GM12892 (cell line): ENCODE data around the gene COX4I1.

Source experiments
- DNase-seq: peaks from one replicate; pipeline ENCODE4 v3.0.0; 2011; ENCODE audit not compliant: insufficient read length
- FAIRE-seq: peaks from 2 replicates; lab custom pipeline; 2011; peaks lifted over from hg19 to GRCh38; lab: Jason Lieb, UNC
- POLR2A ChIP-seq: IDR thresholded peaks from 2 replicates; pipeline ENCODE4 v1.6.1; 2011; ENCODE audit warnings: low read depth, low read length, control low read depth
- POLR2AphosphoS5 ChIP-seq: IDR thresholded peaks from 2 replicates; pipeline ENCODE4 v1.6.1; 2011; ENCODE audit warnings: low read depth, low read length, control low read depth
- TAF1 ChIP-seq: IDR thresholded peaks from 2 replicates; pipeline ENCODE4 v1.6.1; 2011; ENCODE audit warnings: low read depth, mild to moderate bottlenecking, control low read depth, low read length, borderline replicate concordance

The COX4I1 gene

DNA sequence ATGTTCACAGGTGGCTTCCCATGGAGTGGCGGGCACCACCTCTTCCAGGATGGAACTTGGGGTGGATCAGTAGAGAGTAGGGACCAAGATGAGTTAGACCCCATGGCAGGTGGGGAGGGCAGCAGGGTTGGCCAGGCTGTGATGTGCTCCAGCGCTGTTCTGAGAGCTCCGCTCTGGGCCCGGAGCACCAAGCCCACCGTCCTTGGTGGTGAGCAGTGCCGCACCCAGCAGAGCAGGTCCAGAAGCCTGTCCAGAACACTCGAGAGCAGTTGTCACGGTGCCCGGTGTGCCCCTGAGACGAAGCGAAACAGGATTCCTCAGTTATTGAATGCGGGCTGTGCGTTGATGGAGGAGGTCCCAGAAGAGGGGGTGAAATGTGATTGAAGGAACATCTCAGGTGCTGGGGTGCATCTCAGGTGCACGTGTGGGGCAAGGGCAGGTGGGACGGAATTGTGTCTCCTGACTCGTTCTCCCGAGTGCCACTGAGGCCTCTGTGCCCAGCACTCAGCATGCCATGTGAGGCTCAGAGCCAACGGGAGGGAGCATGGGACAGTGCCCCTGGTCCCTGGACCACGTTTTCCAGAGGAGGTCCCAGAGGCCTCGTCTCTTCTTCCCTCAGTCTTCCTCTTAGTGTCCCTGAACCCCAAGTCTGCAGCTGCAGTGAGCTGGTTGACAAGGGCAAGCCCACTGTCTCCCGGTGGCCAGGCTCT is 39.5 kb downstream of the COX4I1 start:
- no peak for DNase-seq
- FAIRE-seq, result no peak
- TF ChIP-seq TAF1 (no peak), POLR2A (no peak), POLR2AphosphoS5 (no peak)

DNA sequence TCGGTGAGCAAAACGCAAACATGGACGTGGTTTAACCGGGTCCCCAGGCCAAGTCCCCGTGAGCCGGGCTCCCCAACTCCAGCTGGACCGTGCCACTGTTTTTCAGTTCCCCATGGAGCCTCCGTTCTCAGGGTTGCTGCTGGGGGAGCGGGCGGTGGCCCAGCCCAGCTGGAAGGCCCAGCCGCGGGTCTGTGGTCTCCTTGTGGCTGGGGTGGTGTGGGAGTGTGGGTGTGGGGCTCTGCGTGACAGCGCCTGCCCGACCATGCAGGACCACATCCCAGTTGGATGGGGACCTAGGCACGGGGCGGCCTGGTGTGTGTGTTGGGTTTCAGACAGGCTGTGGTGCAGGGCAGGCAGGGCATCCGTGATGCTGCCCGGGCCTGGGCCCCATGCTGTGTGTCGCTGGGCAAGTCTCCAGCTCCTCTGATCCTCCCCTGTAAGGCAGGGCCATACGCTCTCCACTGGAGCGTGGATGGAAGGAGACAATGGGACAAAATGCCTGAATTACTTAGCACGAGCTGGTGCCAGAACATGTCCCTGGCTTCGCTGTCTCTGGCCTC is 40.3 kb downstream of the COX4I1 start:
- no peak for DNase-seq
- TF ChIP-seq POLR2A, result no peak
- TF ChIP-seq POLR2AphosphoS5, result no peak
- no peak for TF ChIP-seq TAF1
- no peak for FAIRE-seq

DNA sequence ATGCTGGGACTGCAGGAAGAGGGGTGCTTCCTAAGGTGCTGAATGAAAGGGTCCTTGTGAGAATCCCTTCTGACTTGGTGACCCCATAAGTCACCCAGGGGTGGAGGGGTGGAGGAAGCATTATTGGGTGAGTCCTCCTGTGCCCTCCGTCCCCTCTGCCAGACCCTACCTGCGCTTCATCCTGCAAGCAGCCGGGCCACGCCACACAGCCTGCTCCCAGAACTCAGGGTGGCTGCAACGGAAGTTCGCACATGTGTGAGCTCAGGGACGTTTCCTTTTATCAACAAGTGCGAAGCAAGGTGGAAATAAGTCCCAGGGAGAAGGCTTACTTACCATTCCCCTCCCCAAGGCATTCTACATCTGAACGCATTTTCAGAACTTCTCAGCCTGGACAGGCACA is 40.9 kb downstream of the COX4I1 start:
- no peak for TF ChIP-seq POLR2A
- no peak for TF ChIP-seq TAF1
- TF ChIP-seq POLR2AphosphoS5, result no peak
- no peak for DNase-seq
- no peak for FAIRE-seq

GRCh38 chr16:85840801-85841200 is 41.3 kb downstream of the COX4I1 start:
- DNase-seq, result no peak

DNA sequence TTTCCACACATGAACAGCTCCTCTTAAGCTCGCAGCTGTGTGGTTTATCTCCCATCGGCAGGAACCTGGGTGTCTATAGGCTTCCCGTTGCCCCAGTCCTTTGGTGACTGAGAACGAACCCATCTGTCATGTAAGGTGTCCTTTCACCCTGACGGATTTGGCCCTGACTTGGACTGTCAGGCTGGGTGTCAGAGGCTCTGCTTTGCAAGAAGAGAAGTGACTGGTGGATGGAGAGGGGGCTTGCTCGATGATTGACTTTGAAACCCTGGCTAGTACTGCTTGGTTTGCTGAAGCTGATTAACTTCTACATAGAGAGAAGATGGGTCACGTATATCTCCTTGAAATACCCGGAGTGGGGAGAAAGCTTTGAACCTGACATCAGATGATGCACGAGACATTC is 42.9 kb downstream of the COX4I1 start:
- TF ChIP-seq POLR2A, result no peak
- TF ChIP-seq POLR2AphosphoS5, result no peak
- TF ChIP-seq TAF1, result no peak
- FAIRE-seq (no peak), DNase-seq (no peak)

More at GRCh38 chr16:85840801-85841200, 41.3 kb downstream of the COX4I1 start:
- FAIRE-seq, result no peak
- no peak for TF ChIP-seq TAF1
- TF ChIP-seq POLR2A, result no peak
- TF ChIP-seq POLR2AphosphoS5, result no peak

DNA sequence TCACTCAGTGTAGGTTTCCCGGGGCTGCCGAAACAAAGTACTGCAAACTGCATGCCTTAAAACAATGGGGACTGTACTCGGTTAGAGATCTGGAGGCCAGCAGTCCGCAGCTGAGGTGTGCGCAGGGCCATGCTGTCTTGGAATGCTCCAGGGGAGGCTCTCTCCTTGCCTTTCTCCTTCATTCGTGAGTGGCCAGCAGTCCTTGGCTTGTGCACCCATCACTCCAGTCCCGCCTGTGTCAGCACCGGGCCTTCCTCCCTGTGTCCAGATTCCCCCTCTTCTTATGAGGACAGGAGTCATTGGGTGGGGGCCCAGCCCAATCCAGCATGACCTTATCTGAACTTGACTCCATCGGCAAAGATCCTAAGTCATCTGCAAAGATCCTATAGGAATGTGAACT is 43.4 kb downstream of the COX4I1 start:
- no peak for DNase-seq
- TF ChIP-seq TAF1 (no peak), POLR2AphosphoS5 (no peak)
- no peak for FAIRE-seq

DNA sequence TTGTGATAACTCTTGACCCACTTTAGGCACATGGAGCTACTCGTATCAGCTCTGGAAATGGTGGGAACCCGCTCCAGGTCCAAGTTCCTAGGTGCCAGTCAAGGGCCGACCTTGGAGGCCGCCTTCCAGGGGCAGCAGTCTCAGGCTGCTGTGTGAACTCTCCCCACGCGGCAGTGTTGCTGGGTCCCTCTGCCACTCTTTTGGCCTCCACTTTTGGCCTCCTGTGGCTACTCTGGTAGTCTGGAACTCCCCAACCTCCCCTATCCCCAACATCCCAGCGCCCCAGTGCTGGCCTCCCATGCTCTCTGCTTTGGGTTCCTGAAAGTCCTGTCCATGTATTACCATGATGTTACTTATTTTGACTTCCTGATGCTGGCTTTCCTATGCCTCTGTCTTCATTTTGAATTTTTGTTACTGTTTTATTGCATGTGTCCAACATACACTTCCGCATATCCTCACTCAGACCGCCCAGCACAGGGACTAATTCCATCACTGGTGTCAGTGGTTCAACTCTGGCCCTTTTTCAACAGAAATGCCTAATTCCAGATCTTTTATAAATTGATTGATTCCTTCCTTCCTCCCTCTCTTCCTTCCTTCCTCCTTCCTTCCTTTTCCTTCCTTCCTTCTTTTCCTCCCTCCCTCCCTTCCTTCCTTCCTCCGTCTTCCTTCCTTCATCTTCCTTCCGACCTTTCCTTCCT is 44.1 kb downstream of the COX4I1 start:
- no peak for TF ChIP-seq TAF1
- no peak for TF ChIP-seq POLR2A
- TF ChIP-seq POLR2AphosphoS5, result no peak
- no peak for DNase-seq
- no peak for FAIRE-seq

- FAIRE-seq (no peak), DNase-seq (no peak)
- TF ChIP-seq POLR2AphosphoS5 (no peak), TAF1 (no peak)
Measured at GRCh38 chr16:85844169-85844481, 44.6 kb downstream of the COX4I1 start.

- FAIRE-seq, result no peak
- no peak for TF ChIP-seq TAF1
- TF ChIP-seq POLR2A, result no peak
- no peak for DNase-seq
Measured at GRCh38 chr16:85844786-85845185, 45.3 kb downstream of the COX4I1 start.

- no peak for DNase-seq
- FAIRE-seq, result no peak
- TF ChIP-seq POLR2A (no peak), TAF1 (no peak), POLR2AphosphoS5 (no peak)
Measured at GRCh38 chr16:85845266-85845665, 45.8 kb downstream of the COX4I1 start.

DNA sequence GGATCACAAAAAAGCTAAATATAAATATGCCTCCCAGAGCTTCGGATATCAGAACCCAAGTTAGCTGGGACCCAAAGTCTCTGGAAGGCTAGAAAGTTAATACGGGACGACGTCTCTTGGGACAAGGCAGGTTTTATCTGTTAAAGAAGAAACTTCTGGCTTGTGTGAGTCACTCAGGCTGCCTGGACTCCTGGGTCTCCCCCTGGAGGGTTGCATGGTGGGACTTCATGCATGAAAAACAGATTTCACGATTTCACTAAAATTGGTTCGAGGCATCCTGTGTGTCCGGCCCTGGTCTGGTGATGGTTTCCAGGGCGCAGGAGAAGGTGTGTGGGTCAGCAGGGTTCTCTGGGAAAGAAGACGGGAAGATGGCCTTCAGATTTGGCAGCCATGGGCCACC is 47.0 kb downstream of the COX4I1 start:
- no peak for FAIRE-seq
- DNase-seq, result no peak
- TF ChIP-seq POLR2A (no peak), POLR2AphosphoS5 (no peak), TAF1 (no peak)

DNA sequence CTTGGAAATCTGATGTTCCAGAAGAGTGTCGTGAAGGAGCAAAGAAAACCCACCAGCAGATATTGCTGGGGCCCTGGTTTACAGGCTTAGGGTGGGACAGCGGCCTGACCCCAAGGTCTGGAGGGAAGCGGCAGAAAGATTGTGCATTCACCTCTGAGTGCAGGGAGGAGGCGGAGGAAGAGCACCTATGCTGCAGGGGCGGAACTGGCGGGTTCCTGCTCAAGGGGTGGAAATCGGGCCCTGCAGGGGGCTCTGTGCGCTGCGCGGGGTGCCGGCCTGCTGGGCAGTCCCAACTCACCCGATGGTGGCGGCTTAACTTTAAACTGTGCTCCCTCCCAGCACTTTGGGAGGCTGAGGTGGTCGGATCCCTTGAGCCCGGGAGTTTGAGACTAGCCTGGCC is 47.5 kb downstream of the COX4I1 start:
- TF ChIP-seq TAF1 (no peak), POLR2AphosphoS5 (no peak), POLR2A (no peak)
- DNase-seq, result no peak
- no peak for FAIRE-seq
